ENCODE data around the gene HOXC6. TPM values are rescaled to one million over a fixed set of nuclear protein-coding genes. Genes with fewer than 3 reads are reported as not detected.
A peak's percentile ranks its signal among the peaks of the same experiment; 100 is the strongest.

Gene HOXC6
- total RNA-seq, 2 donors from 2014 or later, result 0.15 TPM; not detected in 1

GRCh38 chr12:54020591-54021405, 7.4 kb upstream of the HOXC6 start:
- Histone ChIP-seq H3K4me1 (peaks cover 6% of the 10 kb centered on the region), H3K27me3 (peaks cover 94% of the 10 kb centered on the region), H3K9ac (ENCODE audit: low read depth in 2 of 2, low read length in 2 of 2) (peak overlapping the region in 1 of 2 donors; percentile 12), H3K9me3 (no peaks in the 10 kb centered on the region), H3K4me3 (no peak overlapping the region), H3K36me3 (no peaks in the 10 kb centered on the region), H3K27ac (no peak overlapping the region)
- intact Hi-C loops (cut with DNase I), result no loop called here
- no peak for TF ChIP-seq CTCF (IDR thresholded peaks at IDR 0.05)
- DNase-seq, result no peak

GRCh38 chr12:54021432-54022013, 6.7 kb upstream of the HOXC6 start:
- Histone ChIP-seq H3K4me3 (no peak overlapping the region), H3K27ac (no peak overlapping the region), H3K36me3 (no peaks in the 10 kb centered on the region), H3K9me3 (no peaks in the 10 kb centered on the region), H3K4me1 (peaks cover 6% of the 10 kb centered on the region), H3K27me3 (peaks cover 94% of the 10 kb centered on the region), H3K9ac (ENCODE audit: low read depth in 2 of 2, low read length in 2 of 2) (no peak overlapping the region)
- intact Hi-C loops (cut with DNase I), result no loop called here
- no peak for DNase-seq
- no peak for TF ChIP-seq CTCF (IDR thresholded peaks at IDR 0.05)

GRCh38 chr12:54022960-54023884, 5.0 kb upstream of the HOXC6 start:
- Histone ChIP-seq H3K9ac (ENCODE audit: low read depth in 2 of 2, low read length in 2 of 2) (no peak overlapping the region), H3K27ac (no peak overlapping the region), H3K36me3 (no peaks in the 10 kb centered on the region), H3K9me3 (no peaks in the 10 kb centered on the region), H3K4me1 (peaks cover 3% of the 10 kb centered on the region), H3K4me3 (no peak overlapping the region), H3K27me3 (peaks cover 94% of the 10 kb centered on the region)
- DNase-seq, result no peak
- intact Hi-C loops (cut with DNase I), result no loop called here
- TF ChIP-seq CTCF (IDR thresholded peaks at IDR 0.05), result no peak

- Histone ChIP-seq H3K36me3 (no peaks in the 10 kb centered on the region), H3K27me3 (peaks cover 94% of the 10 kb centered on the region), H3K4me3 (no peak overlapping the region), H3K4me1 (no peaks in the 10 kb centered on the region), H3K9ac (ENCODE audit: low read depth in 2 of 2, low read length in 2 of 2) (no peak overlapping the region), H3K27ac (no peak overlapping the region), H3K9me3 (no peaks in the 10 kb centered on the region)
- intact Hi-C loops (cut with DNase I), result no loop called here
- TF ChIP-seq CTCF (IDR thresholded peaks at IDR 0.05), result no peak
- DNase-seq, result no peak
Measured at GRCh38 chr12:54024127-54024526, 4.1 kb upstream of the HOXC6 start.

- Histone ChIP-seq H3K36me3 (no peaks in the 10 kb centered on the region), H3K27ac (no peak overlapping the region), H3K27me3 (peaks cover 92% of the 10 kb centered on the region), H3K9me3 (no peaks in the 10 kb centered on the region), H3K9ac (ENCODE audit: low read depth in 2 of 2, low read length in 2 of 2) (no peak overlapping the region), H3K4me3 (no peak overlapping the region), H3K4me1 (no peaks in the 10 kb centered on the region)
- TF ChIP-seq CTCF (IDR thresholded peaks at IDR 0.05), result no peak
- intact Hi-C loops (cut with DNase I), result loop anchor here (5.0 kb wide), 1 partner anchor 178 kb away; no protein-coding TSS in a partner anchor
- no peak for DNase-seq
Measured at GRCh38 chr12:54024581-54025305, 3.5 kb upstream of the HOXC6 start.

Data from colonic mucosa (tissue), 4 donors.